ENCODE results near the gene TRPV5. TPM values are rescaled to one million over a fixed set of nuclear protein-coding genes. Genes with fewer than 3 reads are reported as not detected.
A peak's percentile ranks its signal among the peaks of the same experiment; 100 is the strongest.

The TRPV5 gene
- total RNA-seq, 6 experiments from 2014 or later: not detected

GRCh38 chr7:142876991-142877910 lies 56.3 kb downstream of the TRPV5 start:
- ATAC-seq: no peak
- no peak overlapping the region for H3K27ac ChIP-seq
- DNase-seq: peak in 1 of 3 donors; percentile 35
- H3K9me3 ChIP-seq: no peaks in the 10 kb centered on the region
- TF ChIP-seq POLR2A (IDR thresholded peaks at IDR 0.05) (no peak), CTCF (IDR thresholded peaks at IDR 0.05) (no peak)
- 33% methylated on average over 1 of the region's 18 CpGs for WGBS (ENCODE audit: insufficient coverage, low coverage, low lambda C conversion rate, missing lambda C conversion rate)
- intact Hi-C loops (cut with DNase I): loop anchor here (10.0 kb wide), 1 partner anchor 128 kb away; no protein-coding TSS in a partner anchor
- no peaks in the 10 kb centered on the region for H3K27me3 ChIP-seq
- H3K4me1 ChIP-seq: no peaks in the 10 kb centered on the region
- H3K4me3 ChIP-seq: no peak overlapping the region
- no peaks in the 10 kb centered on the region for H3K36me3 ChIP-seq

- Histone ChIP-seq H3K9me3 (no peaks in the 10 kb centered on the region), H3K36me3 (no peaks in the 10 kb centered on the region), H3K4me1 (no peaks in the 10 kb centered on the region), H3K27me3 (no peaks in the 10 kb centered on the region), H3K4me3 (no peak overlapping the region), H3K27ac (no peak overlapping the region)
- intact Hi-C loops (cut with DNase I): loop anchor here (10.0 kb wide), 1 partner anchor 128 kb away; no protein-coding TSS in a partner anchor
- TF ChIP-seq CTCF (IDR thresholded peaks at IDR 0.05): no peak
- TF ChIP-seq POLR2A (IDR thresholded peaks at IDR 0.05): no peak
- 65% methylated on average over 5 of the region's 9 CpGs for WGBS (ENCODE audit: insufficient coverage, low coverage, low lambda C conversion rate, missing lambda C conversion rate)
- ATAC-seq (no peak), DNase-seq (no peak)
These were observed 57.1 kb downstream of the TRPV5 start for GRCh38 chr7:142876236-142876960.

GRCh38 chr7:142875456-142875855 lies 58.1 kb downstream of the TRPV5 start:
- Histone ChIP-seq H3K4me3 (no peak overlapping the region), H3K4me1 (no peaks in the 10 kb centered on the region), H3K27me3 (no peaks in the 10 kb centered on the region), H3K27ac (no peak overlapping the region), H3K36me3 (no peaks in the 10 kb centered on the region), H3K9me3 (no peaks in the 10 kb centered on the region)
- intact Hi-C loops (cut with DNase I): loop anchor here (10.0 kb wide), 1 partner anchor 129 kb away; no protein-coding TSS in a partner anchor
- no CpG with 5 or more reads among the region's 14 CpGs for WGBS (ENCODE audit: insufficient coverage, low coverage, low lambda C conversion rate, missing lambda C conversion rate)
- DNase-seq: no peak
- no peak for TF ChIP-seq CTCF (IDR thresholded peaks at IDR 0.05)
- TF ChIP-seq POLR2A (IDR thresholded peaks at IDR 0.05): no peak
- no peak for ATAC-seq

- TF ChIP-seq POLR2A (IDR thresholded peaks at IDR 0.05) (no peak), CTCF (IDR thresholded peaks at IDR 0.05) (no peak)
- H3K9me3 ChIP-seq: no peaks in the 10 kb centered on the region
- intact Hi-C loops (cut with DNase I): loop anchor here (10.0 kb wide), 1 partner anchor 130 kb away; no protein-coding TSS in a partner anchor
- DNase-seq (no peak), ATAC-seq (no peak)
- no peak overlapping the region for H3K27ac ChIP-seq
- H3K4me1 ChIP-seq: no peaks in the 10 kb centered on the region
- no peaks in the 10 kb centered on the region for H3K36me3 ChIP-seq
- H3K27me3 ChIP-seq: no peaks in the 10 kb centered on the region
- H3K4me3 ChIP-seq: no peak overlapping the region
- WGBS (ENCODE audit: insufficient coverage, low coverage, low lambda C conversion rate, missing lambda C conversion rate): no CpG with 5 or more reads among the region's 6 CpGs
These were observed 58.7 kb downstream of the TRPV5 start for GRCh38 chr7:142874837-142875236.
